IPS DF 4.7 (cell line): ENCODE data around the gene GRIN2C.

ENCODE experiments used
- DNase-seq: peaks from one replicate; pipeline ENCODE4 v3.0.0-alpha.2; 2013; ENCODE audit warnings: low spot score; ENCODE audit errors: extremely low read depth

Gene GRIN2C

DNA sequence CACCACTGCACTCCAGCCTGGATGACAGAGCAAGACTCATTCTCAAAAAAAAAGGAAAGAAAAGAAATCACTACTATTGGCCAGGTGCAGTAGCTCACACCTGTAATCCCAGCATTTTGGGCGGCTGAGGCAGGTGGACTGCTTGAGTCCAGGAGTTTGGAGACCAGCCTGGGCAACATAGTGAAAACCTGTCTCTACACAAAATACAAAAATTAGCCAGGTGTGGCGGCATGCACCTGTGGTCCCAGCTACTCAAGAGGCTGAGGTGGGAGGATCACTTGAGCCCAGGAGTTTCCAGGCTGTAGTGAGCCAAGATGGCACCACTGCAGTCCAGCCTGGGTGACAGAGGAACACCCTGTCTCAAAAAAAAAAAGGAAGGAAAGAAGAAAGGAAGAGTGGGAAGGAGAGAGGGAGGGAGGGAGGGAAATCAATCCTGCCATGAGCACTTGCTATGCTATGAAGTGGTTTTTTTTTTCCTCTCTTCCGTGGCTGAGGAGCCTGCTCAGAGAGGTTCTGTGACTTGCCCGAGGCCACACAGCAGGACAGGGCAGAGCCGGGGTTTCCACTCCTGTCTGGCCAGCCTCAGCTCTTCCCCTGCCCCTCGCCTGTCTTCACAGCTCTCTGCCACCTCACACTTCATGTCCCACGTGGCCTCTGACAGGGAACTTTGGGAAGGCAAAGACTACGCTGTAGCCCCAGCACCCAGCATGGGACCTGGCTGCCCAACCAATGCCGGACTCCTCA lies 10.9 kb downstream of the GRIN2C start:
- DNase-seq: no peak

DNA sequence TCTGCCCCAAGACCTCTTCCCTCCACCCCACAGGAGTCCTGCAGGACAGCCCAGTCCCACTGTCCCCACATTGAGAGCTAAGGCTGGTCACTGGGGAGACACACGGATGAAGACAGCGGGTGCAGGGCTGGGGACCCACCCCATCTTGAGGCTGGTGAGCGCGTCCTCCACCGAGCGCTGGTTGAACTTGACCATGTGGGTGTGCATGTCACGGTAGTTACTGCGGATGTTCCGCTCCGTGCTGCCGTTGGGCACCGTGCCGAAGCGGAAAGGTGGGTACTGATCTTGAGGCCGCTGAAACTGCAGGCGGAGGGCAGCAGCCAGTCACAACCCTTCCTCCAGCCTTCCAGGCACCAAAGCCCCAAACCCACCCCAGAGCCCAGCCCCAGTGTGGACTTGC lies 13.1 kb downstream of the GRIN2C start:
- no peak for DNase-seq

DNA sequence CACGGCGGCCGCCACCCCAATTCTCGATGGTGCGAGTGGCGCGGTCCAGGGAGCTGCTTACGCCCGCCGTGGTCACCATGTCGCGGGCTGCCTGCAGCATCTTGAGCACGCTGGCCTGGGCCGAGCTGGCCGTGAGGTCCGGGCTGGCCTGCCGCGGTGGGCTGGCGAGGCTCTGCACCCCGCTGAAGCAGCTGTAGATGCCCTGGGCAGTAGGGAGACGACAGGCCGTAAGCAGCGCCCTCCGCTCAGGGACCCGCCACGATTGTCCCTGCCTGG lies 16.4 kb downstream of the GRIN2C start:
- DNase-seq: no peak

DNA sequence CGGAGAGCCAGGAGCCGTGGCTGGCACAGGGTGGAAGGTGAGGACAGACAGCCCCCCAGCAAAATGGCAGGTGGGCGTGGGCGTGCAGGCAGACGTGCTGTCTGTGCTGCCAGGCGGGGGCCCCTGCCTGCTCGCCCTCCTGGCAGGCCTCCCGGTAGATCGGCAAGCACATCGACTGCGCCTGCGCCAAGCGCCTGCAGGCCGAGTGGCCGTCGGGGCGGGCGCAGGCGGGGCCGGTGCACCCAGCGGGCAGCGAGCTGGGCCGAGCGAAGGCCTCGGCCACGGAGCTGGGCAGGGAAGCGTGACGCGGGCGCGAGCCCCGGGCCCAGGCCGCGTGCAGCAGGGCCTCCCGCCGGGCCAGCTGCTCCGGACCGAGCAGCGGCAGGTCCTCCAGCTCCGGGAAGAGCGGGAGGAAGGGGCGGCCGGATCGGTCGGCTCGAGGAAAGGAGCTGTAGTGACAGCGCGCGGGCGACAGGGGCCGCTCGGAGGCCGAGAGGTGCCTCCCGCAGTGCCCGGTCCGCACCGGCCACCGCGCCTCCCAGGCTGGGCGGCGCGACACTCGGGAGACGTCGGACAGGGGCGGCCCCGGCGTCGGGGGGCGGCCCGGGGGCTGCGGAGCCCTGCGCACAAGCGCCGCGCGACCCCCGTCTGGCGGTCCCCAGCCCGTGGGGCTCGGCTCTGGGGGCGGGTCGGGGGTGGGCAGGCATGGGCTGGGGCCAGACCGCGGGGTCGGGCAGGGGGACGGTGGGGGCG lies 16.9 kb downstream of the GRIN2C start:
- DNase-seq: no peak

DNA sequence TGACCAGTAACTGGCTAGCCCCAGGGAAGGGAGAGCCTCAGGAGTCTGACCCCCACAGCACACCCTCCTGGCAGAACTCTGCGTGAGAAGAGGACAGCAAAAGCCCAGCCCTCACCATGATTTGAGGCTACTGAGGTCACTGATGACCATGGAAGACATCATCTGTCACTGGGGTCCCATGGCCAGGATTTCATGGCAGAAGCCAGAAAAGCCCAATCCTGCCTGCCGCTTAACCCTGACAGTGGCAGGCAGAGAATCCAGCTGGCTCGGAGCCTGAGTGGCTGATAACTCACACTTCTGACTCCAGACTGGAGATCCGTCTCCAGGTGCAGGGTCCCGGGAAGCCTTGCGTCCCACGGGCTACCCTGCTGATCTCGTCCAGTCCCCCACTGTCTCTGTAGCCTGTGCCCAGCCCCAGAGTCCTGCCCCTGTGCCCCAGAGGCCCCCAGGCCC lies 17.5 kb downstream of the GRIN2C start:
- no peak for DNase-seq

DNA sequence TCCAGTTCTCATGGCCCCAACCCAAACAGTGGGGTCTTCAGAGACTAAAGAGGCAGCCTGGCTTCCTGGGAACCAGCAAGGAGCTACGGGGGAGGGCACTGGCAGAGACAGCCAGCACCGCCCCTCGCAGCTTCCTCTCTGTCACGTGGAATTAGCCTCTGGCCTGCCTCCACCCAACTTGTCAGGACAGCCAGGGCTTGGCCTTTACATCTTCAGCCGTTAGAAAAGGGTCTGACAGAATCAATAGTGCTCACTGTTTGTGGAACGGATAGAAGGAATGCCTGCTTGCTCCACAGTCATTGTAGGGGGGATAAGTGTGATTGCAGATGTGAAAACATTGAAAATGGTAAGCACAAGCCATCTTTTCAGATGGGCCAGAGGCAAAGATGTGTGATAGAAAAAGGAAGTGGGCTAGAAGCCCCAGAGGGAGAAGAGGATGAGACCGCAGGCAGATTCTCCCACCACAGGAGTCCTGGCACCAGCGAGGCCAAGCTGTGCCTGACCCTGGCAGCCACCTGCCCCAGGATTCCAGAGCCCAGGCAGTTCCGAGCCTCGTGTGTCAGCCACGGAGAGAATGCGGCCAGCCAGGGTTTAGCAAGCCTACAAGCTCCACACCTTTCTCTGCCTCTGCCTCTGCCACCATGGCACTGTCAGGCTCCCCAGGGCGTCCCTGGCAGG lies 18.6 kb downstream of the GRIN2C start:
- DNase-seq: no peak

DNA sequence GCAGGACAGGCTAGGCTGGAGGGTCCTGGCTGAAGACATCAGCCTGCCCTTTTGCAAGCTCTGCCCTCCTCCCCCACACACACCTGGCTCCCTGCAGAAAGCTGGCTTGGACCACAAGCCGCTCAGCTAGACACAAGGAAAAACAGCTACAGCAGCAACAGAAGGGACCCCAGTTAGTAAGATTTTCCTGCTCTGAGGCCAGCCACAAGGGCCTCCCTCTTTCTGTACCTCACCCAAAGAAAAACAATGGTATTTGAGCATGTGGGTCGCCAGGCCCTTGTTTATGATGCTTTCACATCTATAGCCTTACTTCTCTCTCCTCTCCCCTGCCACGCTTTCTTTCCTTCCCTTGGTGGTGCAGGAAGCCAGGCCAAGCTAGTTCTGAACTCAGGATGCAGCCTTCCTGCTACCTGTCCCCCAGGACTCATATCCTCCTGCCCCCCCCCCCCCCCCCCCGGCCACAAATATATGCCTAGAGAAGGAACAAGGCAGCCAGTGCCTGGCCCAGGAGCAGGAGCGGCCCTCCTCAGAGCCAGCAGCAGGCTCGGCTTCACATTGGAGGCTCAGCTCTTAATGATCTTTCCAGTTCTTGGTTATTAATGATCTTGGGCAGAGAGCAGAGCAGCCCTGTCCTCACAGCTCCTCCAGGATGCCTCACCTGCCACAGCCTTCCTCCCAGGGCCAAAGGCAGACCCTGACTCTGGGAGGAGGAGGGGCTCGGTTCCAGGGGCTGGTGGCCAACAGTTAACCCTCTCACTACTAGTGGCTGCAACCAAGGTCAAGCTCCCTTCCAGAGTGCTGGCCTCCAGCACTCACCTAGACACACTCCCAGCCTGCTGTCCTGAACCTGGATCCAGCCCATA lies 19.5 kb downstream of the GRIN2C start:
- no peak for DNase-seq

DNA sequence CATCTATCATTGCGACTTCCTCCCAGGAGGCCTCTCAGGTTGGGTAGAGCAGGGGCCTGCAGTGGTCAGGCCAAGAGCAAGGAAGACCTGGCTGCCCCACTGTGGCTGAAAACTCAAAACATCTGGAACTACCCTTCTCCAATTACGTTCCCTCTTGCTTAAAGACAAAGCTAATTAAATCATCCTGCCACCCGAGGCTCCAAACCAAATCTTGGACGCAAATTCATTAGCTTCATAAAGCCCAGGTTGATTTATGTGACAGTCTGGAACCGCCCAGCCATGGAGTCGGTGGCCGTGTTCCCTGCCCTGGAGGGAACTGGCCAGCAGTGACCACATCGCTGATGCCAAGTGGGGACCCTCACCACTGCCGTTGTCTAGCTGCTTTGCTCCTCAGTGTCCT lies 21.4 kb downstream of the GRIN2C start:
- DNase-seq: no peak

DNA sequence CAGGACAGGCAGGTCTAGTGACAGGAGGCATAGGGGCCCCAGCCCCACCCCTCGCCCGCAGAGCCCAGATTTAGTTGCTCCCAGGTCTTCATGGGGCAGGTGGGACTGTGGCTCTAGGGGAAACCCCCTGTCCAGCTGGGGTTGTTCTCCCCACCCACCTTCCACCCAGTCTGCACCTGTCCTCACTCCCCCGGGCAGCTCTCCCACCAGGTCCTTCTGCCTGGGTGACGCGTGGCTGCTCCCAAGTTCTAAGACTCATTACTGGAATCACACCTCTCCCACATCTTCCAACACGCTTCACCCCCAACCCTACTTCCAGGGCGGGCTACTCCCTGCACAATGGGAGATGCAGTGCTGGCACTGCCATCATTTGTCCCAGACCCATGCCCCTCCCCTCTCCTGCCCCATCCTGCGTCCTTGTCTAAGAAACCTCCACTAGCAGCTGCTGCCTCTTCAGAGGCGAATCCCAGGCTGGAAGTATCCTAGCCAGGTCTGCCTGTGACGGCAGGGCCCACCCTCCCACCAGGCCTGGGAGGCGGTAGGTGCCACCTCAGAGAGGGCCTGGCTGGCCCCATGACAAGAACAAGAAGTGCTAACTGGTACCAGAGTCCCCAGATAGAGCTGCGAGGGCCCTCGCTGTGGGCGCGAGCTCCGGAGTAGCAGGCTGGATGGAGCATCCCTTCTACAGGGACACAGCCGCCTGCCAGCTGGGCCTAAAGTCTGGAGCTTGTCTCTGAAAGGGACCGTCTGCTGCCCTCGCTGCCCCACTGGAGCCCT lies 22.8 kb downstream of the GRIN2C start:
- DNase-seq: no peak

DNA sequence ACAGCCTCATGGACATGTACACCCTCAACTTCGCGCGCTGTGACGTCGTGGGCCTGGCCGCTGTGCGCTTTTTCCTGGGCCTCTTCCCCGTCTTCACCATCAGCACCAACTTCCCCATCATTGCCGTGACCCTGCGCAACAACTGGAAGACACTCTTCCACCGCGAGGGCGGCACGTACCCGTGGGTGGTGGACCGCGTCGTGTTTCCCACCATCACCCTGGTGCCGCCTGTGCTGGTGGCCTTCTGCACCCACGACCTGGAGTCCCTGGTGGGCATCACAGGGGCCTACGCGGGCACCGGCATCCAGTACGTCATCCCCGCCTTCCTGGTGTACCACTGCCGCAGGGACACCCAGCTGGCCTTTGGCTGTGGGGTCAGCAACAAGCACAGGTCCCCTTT lies 23.5 kb downstream of the GRIN2C start:
- DNase-seq: no peak

DNA sequence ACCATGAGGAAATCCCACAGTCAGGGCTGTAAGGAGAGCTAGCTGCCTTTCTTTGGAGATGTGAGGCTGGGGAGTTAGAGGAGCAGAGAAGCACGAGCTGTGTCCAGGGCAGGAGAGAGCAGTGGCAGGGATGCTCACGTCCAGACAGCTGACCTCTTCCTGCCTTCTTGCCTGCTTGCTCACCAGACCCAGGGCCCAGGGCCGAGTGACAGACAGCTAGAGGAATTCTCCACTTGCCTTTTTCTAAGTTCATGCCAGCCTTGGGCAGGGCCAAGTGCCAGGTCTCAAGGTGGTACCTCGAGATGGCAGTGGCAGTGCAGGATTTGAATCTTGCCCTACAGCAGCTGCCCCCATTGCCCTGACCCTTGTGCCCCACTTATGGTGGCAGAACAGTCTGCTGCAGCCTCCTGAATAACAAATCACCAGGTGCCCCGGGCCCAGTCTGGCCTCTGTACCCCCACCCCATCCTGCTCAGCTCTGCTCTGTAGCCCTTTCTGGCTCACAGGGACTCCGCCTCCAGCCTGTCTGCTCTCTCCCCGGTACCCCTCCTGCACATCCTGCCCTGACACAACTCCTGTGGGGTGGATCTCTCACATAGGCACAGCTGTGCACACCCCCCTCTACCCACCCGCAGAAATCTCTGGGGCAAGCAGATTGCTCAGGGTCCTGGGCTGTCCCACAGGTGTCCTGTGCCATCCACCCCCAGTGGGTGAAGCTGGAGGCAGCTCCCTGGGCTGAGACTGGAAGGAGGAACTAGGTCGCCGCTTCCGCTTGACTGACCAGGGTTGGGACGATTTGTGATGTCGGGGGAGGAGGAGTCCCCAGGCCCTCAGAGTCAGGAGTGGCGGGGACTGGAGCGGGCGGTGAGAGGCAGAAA lies 25.9 kb downstream of the GRIN2C start:
- no peak for DNase-seq

DNA sequence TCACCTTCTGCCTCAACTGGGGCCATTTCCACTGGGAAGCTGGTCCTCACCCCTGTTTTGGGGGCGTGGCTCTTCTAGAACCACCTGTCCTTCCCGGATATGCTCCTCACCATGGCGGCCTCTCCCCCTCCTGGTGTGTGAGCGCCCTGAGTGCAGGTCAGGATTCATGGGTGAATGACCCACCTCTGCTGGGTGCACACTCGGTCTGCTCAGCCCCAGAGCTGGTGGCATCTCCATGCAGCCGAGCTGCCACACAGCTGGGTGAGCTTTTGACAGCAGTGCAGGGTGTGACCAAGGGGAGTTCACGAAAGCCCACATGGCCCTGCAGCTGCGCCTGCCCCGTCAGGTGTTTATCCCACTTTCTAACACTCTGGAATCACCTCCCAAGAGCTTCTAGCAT lies 27.3 kb downstream of the GRIN2C start:
- no peak for DNase-seq

DNA sequence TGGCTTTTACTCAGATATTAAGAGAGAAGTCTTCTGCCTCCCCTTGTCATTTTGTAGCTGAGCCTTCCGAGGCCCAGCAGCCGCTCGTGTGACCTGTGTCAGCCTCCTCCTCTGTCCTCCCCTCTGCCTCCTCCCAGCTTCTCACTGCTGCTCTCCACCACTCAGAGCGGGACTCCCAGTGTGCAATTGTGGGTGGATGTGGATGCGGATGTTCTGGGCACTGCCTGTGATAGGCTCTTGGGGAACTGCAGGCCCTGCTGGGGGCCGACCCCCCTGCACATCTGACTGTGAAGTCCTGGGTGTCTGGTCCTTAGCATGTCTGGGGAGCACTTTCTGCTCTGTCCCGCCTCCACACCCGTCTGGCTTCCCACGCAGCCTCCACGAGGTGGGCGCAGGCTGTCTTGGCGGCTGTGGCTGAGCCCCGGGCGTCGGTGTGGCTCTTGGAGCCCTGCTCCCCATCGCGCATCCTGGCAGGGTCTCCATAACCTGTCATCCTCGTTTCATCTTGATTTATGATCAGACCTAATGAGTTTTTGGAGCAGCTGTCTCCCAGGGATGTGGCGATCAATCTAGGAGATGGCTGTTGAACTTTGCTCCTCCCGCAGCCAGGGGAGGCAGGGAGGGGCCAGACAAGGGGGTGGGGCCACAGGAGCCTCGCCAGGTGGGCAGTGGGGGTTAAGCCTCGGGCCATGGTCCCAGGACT lies 28.1 kb downstream of the GRIN2C start:
- no peak for DNase-seq

DNA sequence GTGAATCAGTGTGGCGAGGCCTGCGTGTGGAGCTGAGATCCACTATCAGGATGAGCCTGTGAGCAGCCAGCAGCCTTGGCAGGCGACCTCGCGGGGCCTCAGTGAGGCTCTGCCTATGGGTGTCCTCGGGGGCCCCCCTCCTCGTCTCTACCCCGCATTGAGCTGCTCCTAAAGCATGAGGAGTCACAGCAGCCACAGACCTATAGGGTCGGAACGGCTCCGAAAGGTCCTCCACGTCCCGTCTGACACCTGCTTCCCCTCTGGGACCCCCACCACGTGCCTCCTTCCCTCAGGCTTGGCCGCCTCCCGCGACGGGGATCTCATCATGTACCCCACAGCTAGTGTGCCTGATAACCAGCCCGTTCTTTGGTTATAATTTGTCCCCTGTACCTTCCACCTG lies 28.8 kb downstream of the GRIN2C start:
- DNase-seq: no peak

DNA sequence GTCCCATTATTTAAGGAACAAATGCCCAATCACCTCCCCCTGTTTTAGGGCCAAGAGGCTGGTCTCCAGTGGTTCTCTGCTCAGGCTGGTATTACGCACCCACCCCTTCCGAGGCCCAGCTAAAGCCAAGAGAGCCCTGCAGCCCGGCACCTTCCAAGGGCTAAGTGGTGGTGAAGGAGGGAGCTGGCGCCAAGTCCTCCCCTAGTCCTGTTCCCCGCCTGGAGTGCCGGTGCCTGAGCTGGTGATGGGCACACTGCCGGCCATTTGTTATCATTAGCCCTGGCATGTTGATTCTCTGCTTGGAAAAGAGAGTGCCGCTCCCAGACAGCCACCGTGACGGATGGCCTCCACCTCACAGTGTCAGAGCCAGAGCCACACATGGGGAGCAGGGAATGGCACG lies 31.9 kb downstream of the GRIN2C start:
- DNase-seq: no peak

DNA sequence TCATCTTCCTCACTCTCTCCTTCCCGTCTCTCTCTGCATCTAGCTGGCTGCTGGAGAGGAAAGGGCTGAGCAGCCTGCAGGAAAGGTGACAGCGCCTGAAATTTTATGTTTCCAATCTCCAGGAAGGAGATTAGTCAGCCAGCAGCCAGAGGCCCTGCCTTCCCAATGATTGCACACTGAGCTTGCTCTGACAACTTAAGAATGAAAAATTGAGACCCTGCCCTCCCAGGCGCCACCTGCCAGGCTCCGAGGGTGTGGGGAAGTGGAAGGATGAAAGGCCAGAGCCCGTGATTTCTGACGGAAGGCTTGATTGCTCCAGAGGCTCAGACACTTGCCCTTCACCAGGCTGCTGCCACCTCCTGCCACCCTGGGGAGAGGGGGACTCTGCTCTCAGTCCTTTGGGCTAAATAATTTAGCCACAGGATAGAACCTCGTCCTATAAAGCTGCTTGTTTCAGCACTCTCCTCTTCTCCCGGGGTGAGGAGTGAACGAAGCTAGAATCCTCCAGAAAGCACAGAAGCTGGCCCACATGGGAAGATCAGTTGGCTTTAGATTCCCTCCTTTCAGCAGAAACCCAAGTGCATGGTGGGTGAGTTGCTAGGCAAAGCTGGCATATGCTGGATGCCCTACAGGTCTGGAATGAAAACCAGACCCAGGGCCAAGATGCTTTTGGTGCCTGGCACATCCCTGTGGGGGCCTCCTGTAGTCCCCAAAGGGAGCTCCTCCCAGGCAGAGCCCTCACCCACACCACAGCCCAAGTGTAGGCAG lies 33.5 kb downstream of the GRIN2C start:
- DNase-seq: no peak

DNA sequence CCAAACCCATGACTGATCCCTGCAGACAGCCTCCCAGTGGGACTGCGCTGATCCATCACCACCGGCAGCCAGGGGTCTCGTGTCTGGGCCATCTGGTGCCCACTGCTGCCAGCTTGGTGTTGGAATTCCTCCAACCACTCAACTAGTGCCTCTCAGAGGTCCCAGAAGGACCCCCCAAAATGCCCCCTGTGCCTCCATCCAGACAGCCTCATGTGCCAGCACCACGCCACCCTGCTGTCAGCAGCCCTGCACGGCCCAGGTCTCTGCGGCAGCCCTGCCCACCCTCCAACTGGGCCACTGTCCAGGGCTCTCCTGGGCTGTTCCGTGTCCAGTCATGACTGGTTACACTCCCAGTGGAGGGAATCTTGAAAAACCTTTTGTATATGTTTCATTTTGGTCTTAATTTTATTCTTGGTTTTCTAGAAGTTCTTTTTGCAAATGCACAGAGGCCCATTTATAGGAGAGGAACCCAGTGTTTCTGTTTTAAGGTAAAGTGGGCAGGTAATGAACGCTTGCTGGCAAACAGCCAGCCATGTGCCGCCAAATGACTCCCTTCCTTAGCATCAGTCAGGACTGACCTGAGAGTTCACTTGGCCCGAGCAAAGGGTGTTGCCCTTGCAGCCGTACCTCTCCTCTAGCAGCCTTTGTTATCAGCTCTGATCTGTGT lies 34.6 kb downstream of the GRIN2C start:
- DNase-seq: no peak

DNA sequence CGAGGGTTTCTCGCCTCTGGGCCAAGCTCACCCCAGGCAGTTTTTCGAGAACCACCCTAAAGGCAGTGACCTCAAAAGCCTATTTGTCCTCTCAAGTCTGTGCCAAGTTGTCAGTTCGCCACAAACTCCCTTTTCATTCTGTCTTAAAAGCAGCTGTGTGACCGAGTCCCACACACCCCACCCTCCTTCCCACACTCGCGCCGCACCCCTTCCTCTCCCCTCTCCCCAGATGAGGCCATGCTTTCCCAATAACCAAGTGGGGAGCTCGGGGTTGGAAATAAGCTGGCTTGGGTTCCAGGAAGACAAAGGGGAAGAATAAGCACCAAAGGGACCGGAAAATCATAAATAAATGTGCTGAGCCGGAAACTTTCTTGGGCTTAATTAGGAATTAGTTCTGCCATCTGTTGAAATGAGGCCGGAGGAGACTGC lies 36.7 kb downstream of the GRIN2C start:
- no peak for DNase-seq
